ENCODE results near the gene ZNF224.

Gene ZNF224

DNA sequence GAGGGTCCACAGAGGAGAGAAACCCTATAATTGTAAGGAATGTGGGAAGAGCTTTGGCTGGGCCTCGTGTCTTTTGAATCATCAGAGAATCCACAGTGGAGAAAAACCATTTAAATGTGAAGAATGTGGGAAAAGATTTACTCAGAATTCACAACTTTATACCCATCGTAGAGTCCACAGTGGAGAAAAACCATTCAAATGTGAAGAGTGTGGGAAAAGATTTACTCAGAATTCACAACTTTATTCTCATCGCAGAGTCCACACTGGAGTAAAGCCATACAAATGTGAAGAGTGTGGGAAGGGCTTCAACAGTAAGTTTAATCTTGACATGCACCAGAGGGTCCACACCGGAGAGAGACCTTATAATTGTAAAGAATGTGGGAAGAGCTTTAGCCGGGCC lies 37.8 kb downstream of the ZNF224 start:
- TF ChIP-seq, protein P1, sequence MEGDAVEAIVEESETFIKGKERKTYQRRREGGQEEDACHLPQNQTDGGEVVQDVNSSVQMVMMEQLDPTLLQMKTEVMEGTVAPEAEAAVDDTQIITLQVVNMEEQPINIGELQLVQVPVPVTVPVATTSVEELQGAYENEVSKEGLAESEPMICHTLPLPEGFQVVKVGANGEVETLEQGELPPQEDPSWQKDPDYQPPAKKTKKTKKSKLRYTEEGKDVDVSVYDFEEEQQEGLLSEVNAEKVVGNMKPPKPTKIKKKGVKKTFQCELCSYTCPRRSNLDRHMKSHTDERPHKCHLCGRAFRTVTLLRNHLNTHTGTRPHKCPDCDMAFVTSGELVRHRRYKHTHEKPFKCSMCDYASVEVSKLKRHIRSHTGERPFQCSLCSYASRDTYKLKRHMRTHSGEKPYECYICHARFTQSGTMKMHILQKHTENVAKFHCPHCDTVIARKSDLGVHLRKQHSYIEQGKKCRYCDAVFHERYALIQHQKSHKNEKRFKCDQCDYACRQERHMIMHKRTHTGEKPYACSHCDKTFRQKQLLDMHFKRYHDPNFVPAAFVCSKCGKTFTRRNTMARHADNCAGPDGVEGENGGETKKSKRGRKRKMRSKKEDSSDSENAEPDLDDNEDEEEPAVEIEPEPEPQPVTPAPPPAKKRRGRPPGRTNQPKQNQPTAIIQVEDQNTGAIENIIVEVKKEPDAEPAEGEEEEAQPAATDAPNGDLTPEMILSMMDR (IDR thresholded peaks at IDR 0.05; ENCODE audit: low read depth, low read length, missing control alignments): no peak
- H3K4me3 ChIP-seq (ENCODE audit: low read depth, low read length): no peak overlapping the region
- DNase-seq (ENCODE audit: low read depth): no peak

GRCh38 chr19:44141191-44142058 lies 47.3 kb downstream of the ZNF224 start, which contains the start of gene ZNF234:
Gene ZNF234 (plus strand): TSS chr19:44141554. CDS start chr19:44144633, 3,079 bp downstream.
- TF ChIP-seq, protein P1 (IDR thresholded peaks at IDR 0.05; ENCODE audit: low read depth, low read length, missing control alignments): no peak
- peak; percentile 48 for DNase-seq (ENCODE audit: low read depth)
- H3K4me3 ChIP-seq (ENCODE audit: low read depth, low read length): peak within 1 kb of the TSS; percentile 83

GRCh38 chr19:44142059-44142433 lies 47.9 kb downstream of the ZNF224 start:
- DNase-seq (ENCODE audit: low read depth): no peak
- H3K4me3 ChIP-seq (ENCODE audit: low read depth, low read length): peak overlapping the region; percentile 83
- TF ChIP-seq, protein P1 (IDR thresholded peaks at IDR 0.05; ENCODE audit: low read depth, low read length, missing control alignments): no peak

DNA sequence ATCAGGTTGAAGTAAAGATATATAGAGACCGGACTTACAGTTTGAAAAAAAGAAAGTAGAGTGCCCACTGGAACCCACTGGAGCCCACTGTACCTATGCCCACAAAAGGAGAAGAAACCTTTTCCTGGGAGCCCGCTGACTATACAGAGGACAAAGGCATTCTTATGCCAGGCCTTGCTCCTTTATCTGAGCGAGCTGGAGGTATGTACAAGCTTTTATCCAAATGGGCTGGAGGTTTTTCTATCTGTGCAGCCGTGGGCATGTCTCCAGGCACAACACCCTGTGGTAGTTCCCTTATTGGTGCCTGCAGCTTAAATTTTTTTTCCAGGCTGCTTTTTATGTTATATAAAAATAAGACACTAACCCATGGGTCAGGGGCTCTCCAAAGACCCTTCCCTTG lies 55.6 kb downstream of the ZNF224 start:
- TF ChIP-seq, protein P1 (IDR thresholded peaks at IDR 0.05; ENCODE audit: low read depth, low read length, missing control alignments): no peak
- no peak overlapping the region for H3K4me3 ChIP-seq (ENCODE audit: low read depth, low read length)
- no peak for DNase-seq (ENCODE audit: low read depth)

- TF ChIP-seq, protein P1 (IDR thresholded peaks at IDR 0.05; ENCODE audit: low read depth, low read length, missing control alignments): no peak
- no peak for DNase-seq (ENCODE audit: low read depth)
- no peak overlapping the region for H3K4me3 ChIP-seq (ENCODE audit: low read depth, low read length)
These were observed 57.3 kb downstream of the ZNF224 start for GRCh38 chr19:44151491-44151890.

GRCh38 chr19:44156475-44156874 lies 62.3 kb downstream of the ZNF224 start:
- DNase-seq (ENCODE audit: low read depth): no peak
- no peak overlapping the region for H3K4me3 ChIP-seq (ENCODE audit: low read depth, low read length)
- TF ChIP-seq, protein P1 (IDR thresholded peaks at IDR 0.05; ENCODE audit: low read depth, low read length, missing control alignments): no peak

All from GM12864 (cell line).